Left ventricle myocardium inferior (tissue), 1 donor: ENCODE data around the gene NEUROD1. TPM values are rescaled to one million over a fixed set of nuclear protein-coding genes. Genes with fewer than 3 reads are reported as not detected.

ENCODE experiments used
- DNase-seq: peaks from one replicate; pipeline ENCODE4 v3.0.0-alpha.2; 2020
- H3K27ac ChIP-seq: fragments of 200-600 bp; replicated peaks from 2 replicates; pipeline ENCODE4 v1.8.0; 2021
- H3K27me3 ChIP-seq: fragments of 200-600 bp; 2 replicates; pipeline ENCODE4 v1.8.0; 2021; ENCODE audit warnings: low read depth
- H3K36me3 ChIP-seq: fragments of 200-600 bp; 2 replicates; pipeline ENCODE4 v1.8.0; 2021
- H3K4me1 ChIP-seq: fragments of 200-600 bp; 2 replicates; pipeline ENCODE4 v1.8.0; 2021
- H3K4me3 ChIP-seq: fragments of 200-600 bp; 2 replicates; pipeline ENCODE4 v1.8.0; 2021; ENCODE audit warnings: mild to moderate bottlenecking, moderate library complexity
- H3K9me3 ChIP-seq: fragments of 200-600 bp; replicated peaks from 2 replicates; pipeline ENCODE4 v1.8.0; 2021
- intact Hi-C: fragments of 100-400 bp; cut with micrococcal nuclease; formaldehyde crosslinking; loops from one replicate; pipeline ENCODE4 v1.11.0; 2022
- total RNA-seq: library from RNA; stranded (reverse); fragmentation: NEBNext Ultra II Directional; extraction: Animal tissue kit (Norgen Biotek cat#: 25700); gene quantifications from one replicate; pipeline ENCODE4 v1.2.1, GENCODE V29; 2021
- TF ChIP-seq, protein P1 (sequence below): fragments of 200-600 bp; IDR thresholded peaks from 2 replicates; pipeline ENCODE4 v1.8.0; 2021; ENCODE audit warnings: antibody characterized with exemption, mild to moderate bottlenecking, borderline replicate concordance
- donor health status: DM: no; HTN: yes; CAD: no; lungs with severe emphysema.

Gene NEUROD1
- total RNA-seq, 1 donor from 2014 or later: not detected

DNA sequence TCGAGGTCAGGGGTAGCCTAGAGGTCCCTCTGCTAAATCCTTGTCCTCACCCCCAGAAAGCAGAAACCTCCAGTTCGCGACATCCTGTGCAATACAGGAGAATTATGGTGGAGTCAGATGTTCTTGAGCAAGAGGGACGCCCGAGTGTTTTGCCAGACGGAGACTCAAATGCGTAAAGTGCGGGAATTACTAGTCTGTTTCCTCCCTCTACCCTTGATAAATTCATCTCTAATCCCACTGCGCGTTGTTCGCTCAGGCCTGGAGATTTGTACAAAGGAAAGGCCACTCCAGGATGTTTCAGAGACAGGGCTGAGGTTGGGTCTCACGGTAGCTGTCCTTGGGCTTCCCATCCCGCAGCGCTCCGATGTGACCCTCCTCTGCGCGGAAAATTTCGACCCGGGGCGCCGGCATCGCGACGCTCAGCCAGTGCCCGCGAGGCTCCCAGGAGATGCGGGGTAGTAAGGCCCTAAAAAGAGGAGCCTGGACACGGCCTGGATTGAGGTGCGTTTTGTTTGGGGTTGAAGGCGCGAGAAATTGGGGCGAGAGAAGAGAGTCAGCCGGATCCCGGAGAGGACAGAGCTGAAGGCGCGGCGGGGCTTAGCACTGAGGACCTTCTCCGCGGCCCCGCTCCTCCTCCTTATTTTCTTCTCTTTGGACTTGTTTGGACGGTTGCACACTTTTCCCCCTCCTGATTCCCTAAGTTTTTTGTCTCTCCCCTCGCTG, 2.6 kb upstream of the NEUROD1 start:
- Histone ChIP-seq H3K4me1 (peaks cover 23% of the 10 kb centered on the region), H3K9me3 (no peaks in the 10 kb centered on the region), H3K27ac (no peak overlapping the region), H3K36me3 (no peaks in the 10 kb centered on the region), H3K4me3 (peak overlapping the region; percentile 44), H3K27me3 (peaks cover 100% of the 10 kb centered on the region)
- TF ChIP-seq, protein P1, sequence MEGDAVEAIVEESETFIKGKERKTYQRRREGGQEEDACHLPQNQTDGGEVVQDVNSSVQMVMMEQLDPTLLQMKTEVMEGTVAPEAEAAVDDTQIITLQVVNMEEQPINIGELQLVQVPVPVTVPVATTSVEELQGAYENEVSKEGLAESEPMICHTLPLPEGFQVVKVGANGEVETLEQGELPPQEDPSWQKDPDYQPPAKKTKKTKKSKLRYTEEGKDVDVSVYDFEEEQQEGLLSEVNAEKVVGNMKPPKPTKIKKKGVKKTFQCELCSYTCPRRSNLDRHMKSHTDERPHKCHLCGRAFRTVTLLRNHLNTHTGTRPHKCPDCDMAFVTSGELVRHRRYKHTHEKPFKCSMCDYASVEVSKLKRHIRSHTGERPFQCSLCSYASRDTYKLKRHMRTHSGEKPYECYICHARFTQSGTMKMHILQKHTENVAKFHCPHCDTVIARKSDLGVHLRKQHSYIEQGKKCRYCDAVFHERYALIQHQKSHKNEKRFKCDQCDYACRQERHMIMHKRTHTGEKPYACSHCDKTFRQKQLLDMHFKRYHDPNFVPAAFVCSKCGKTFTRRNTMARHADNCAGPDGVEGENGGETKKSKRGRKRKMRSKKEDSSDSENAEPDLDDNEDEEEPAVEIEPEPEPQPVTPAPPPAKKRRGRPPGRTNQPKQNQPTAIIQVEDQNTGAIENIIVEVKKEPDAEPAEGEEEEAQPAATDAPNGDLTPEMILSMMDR: no peak
- no peak for DNase-seq
- intact Hi-C loops: no loop called here

DNA sequence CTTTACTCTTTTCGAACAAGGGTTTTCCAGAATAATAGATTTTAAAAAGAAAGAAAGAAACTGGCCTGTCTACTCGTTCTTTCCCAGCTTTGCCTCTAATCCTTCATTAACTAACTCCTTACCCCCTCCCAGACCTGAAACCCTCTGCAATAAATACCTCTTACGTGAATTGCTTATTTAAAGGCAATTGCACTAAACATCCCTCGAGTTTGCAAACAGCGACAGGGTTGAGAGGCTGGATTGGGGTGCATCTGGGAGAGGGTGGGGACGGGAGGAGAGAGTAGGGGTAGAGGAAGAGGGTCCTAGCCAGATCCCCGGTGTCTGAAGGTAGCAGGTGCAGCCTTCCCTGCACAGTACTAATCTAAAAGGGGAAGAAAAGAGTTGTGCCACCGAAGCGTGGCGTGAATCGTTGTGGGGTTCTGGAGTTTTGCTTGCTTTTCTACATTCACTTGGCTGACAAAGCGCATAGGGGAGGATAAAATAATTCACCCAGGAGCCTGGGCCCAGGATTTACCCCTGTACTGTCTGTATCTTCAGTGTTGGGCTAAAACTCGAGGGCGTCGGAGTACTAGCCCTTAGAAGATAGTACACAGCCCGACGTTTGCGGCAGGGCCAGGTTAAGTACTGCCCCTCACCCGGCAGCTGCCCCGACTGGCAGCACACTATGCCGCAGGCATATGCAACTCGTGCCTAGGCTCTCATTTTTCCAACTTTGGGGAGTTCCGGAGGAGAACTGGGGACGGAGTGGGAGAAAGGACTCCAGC, 1.9 kb upstream of the NEUROD1 start:
- no peaks in the 10 kb centered on the region for H3K36me3 ChIP-seq
- TF ChIP-seq, protein P1: no peak
- H3K4me1 ChIP-seq: peaks cover 23% of the 10 kb centered on the region
- H3K4me3 ChIP-seq: no peak overlapping the region
- H3K27me3 ChIP-seq: peaks cover 100% of the 10 kb centered on the region
- intact Hi-C loops: no loop called here
- H3K9me3 ChIP-seq: no peaks in the 10 kb centered on the region
- DNase-seq: no peak
- H3K27ac ChIP-seq: no peak overlapping the region

DNA sequence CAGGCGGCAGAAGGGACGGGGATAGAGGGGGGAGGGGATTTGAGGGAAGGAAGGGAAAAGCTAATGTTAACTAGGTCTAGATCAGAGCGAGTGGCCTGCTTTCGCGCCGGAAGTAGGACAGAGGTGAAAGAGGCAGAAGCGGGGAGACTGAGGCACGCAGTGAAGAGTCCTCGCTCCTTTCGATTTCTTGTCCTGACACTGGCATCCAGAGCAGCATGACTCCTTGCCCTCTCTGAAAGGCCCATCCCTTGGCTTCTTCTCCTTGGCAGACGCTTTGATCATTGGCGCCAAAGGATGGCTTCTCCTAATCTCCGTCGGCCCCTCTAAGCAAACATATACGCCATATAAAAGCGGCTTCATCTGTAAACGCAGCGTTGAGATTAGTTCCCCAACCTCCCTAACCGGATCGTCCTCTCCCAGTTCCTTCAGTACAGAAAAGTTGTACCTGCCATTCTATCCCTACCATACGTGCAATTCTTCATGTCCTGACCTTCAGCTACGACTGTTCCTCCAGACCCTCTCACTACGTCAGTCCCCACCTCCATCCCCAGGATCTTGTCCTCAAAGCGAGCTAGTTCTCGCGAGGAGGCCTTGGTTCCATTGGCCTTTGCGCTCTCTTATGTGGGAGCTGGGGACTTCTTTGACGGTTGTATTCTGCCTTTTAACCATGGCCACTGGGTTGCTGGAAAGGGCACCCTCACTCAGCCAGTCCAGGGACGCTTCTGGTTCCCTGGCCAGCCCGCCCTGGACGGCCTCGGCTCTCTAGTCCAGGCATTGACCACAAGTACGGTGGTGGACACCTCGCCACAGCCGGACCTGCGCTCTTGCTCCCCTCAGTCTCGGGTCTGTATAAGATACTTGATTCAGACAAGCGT, 857 bp upstream of the NEUROD1 start:
- peaks cover 100% of the 10 kb centered on the region for H3K27me3 ChIP-seq
- no peaks in the 10 kb centered on the region for H3K9me3 ChIP-seq
- intact Hi-C loops: no loop called here
- H3K27ac ChIP-seq: no peak overlapping the region
- TF ChIP-seq, protein P1: no peak
- DNase-seq: no peak
- H3K4me3 ChIP-seq: peak overlapping the region; percentile 22
- no peaks in the 10 kb centered on the region for H3K36me3 ChIP-seq
- peaks cover 23% of the 10 kb centered on the region for H3K4me1 ChIP-seq

DNA sequence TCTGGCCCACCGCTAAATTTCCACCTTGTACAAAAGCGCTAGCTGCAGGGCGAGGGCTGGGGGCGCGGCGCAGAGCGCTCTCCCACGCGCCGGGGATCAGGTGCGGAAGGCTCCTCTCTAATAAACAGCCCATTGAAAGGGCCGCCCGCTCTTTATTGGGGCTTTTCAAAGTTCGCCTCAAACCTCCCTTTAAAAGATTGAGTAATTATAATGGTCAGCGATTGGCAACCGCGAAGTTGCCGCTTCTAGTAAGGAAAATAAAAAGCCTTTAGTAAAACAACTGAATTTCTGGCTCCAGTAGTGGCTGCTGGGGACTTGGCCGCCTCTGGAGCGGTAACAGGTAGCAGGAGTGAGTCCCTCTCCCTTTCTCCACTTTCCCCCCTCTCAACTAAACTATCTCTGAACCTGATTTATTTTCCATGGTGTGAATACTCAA, 755 bp downstream of the NEUROD1 start:
- Histone ChIP-seq H3K4me3 (no peak overlapping the region), H3K9me3 (no peaks in the 10 kb centered on the region), H3K4me1 (peaks cover 23% of the 10 kb centered on the region), H3K27me3 (peaks cover 100% of the 10 kb centered on the region), H3K36me3 (no peaks in the 10 kb centered on the region), H3K27ac (no peak overlapping the region)
- DNase-seq: no peak
- intact Hi-C loops: no loop called here
- TF ChIP-seq, protein P1: no peak

DNA sequence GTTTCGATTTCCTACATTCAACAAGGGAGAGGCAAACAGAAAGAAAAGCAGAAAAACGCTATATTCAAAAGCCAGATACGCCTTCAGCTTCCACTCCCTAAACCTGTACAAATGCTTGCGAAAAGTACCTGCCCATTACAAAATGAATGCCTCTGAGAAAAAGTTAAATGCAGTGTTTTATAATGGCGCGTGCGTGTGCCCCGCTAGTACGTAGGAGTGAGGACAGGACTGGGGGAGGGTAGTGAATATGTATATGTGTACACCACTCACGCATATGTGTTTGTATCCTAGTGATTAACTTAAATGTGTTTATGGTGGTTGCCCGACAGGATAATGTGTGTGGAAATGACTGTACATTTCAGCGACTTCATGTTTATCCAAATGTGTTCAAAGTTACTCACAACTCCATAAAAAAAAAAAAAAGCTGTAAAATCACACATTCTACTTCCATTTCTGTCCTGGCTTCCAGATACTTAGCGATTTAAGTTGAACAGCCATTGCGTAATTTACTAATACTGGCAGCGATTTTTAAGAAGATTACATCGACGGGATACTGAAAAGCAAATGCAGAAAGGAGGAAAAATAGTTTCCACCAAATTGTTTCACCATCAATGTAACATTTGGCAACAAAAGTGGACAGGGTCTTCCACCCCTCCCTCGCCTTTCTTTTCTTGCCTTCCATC, 1.3 kb downstream of the NEUROD1 start:
- no peaks in the 10 kb centered on the region for H3K9me3 ChIP-seq
- TF ChIP-seq, protein P1: no peak
- H3K27ac ChIP-seq: no peak overlapping the region
- intact Hi-C loops: no loop called here
- peaks cover 100% of the 10 kb centered on the region for H3K27me3 ChIP-seq
- no peaks in the 10 kb centered on the region for H3K36me3 ChIP-seq
- no peak overlapping the region for H3K4me3 ChIP-seq
- DNase-seq: no peak
- H3K4me1 ChIP-seq: peaks cover 18% of the 10 kb centered on the region
